SW480 (cell line): ENCODE data around the gene ZNF28.
"Not testable (repeated sequence)": the region's sequence is repeated elsewhere in the genome, so short reads cannot be mapped to it uniquely, and the experiment has no call there.

ENCODE experiments used
- DNase-seq: peaks from one replicate; pipeline ENCODE4 v3.0.0-alpha.2; 2016; ENCODE audit warnings: low spot score

Gene ZNF28

DNA sequence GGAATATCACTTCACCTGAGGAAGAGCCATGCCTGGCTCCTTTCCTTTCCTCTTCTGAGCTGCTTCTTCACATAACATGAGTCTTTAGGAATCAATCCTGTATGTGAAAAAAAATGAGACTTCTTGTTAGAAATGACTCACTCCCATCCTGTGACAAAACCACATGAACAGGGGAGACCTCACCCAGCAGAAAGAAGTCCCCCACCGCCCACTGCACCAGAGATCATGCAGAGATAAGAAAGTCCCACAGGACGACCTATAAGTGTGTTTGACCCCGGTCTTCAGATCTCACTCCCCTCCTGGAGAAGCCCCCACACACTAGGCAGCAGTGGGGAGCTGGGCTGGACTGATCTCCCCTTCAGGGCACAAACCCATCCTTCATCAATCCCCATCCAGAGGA lies 42.6 kb downstream of the ZNF28 start:
- DNase-seq = no peak

DNA sequence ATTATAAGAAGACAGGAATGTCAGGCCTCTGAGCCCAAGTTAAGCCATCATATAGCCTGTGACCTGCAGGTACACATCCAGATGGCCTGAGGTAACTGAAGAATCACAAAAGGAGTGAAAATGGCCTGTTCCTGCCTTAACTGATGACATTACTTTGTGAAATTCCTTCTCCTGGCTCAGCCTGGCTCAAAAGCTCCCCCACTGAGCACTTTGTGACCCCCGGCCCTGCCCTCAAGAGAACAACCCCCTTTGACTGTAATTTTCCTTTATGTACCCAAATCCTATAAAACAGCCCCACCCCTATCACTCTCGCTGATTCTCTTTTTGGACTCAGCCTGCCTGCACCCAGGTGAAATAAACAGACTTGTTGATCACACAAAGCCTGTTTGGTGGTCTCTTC lies 65.0 kb downstream of the ZNF28 start:
- not testable (repeated sequence) for DNase-seq

DNA sequence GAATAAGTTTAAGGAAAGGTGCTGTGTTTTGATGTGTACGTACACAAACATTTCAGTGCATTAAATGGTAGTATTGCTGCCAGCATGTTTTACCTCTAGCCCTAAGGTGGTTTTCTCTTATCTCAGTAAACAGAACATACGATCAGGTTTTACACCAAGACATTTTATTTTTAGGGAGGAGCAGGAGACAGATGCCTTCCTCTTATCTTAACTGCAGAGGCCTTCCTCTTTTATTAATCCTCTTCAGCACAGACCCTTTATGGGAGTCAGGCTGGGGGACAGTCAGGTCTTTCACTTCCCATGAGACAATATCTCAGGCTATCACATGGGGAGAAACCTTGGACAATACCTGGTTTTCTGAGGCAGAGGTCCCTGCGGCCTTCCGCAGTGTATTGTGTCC lies 71.7 kb downstream of the ZNF28 start:
- DNase-seq = no peak

DNA sequence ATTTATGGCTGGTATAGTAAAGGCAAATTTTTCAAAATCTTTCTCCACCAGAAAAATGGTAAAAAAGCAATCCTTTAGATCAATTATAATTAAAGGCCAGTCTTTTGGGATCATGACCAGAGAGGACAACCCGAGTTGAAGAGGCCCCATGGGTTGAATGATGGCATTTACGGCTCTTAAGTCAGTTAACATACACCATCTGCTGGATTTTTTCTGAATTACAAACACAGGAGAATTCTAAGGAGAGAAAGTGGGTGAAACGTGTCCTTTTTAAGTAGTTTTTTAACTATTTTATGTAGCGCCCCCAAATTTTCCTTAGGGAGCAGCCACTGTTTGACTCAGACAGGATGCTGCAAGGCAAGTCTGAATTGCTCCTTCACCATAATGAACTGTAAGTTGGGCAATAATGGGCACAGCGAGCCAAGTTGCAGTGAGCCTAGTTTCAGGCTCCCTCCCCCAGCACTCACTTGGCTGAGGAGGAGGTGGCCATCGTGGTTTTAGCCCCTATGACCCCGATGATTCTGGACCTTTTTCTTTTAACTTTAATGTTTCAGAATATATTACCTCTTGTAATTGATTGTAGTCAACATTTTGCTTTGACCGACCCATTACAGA lies 73.0 kb downstream of the ZNF28 start:
- DNase-seq = no peak
